Epidermal melanocyte (primary cell): Measurements from ENCODE around the gene SKAP1.
"Not testable (repeated sequence)": the region's sequence is repeated elsewhere in the genome, so short reads cannot be mapped to it uniquely, and the experiment has no call there.

Experiments used
- DNase-seq: peaks from one replicate; pipeline ENCODE4 v3.0.0; 2011; ENCODE audit warnings: low spot score; ENCODE audit not compliant: insufficient read length

Gene SKAP1

GRCh38 chr17:48449335-48449734 lies 19.3 kb upstream of the SKAP1 start:
- DNase-seq: not testable (repeated sequence)

- DNase-seq: no peak
These were observed 15.2 kb upstream of the SKAP1 start for GRCh38 chr17:48445248-48445620.

GRCh38 chr17:48444516-48445247 lies 14.7 kb upstream of the SKAP1 start:
- DNase-seq: no peak

- no peak for DNase-seq
These were observed 13.7 kb upstream of the SKAP1 start for GRCh38 chr17:48443712-48444111.

- no peak for DNase-seq
These were observed 12.8 kb upstream of the SKAP1 start for GRCh38 chr17:48442819-48443218.

- DNase-seq: no peak
These were observed 11.8 kb upstream of the SKAP1 start for GRCh38 chr17:48441862-48442261.

- no peak for DNase-seq
These were observed 11.3 kb upstream of the SKAP1 start for GRCh38 chr17:48441231-48441711.

GRCh38 chr17:48440669-48441068 lies 10.7 kb upstream of the SKAP1 start:
- DNase-seq: no peak

- no peak for DNase-seq
These were observed 10.0 kb upstream of the SKAP1 start for GRCh38 chr17:48439875-48440505.

- no peak for DNase-seq
These were observed 9.3 kb upstream of the SKAP1 start for GRCh38 chr17:48439110-48439850.

- DNase-seq: no peak
These were observed 8.6 kb upstream of the SKAP1 start for GRCh38 chr17:48438516-48439061.

- DNase-seq: no peak
These were observed 3.9 kb upstream of the SKAP1 start for GRCh38 chr17:48433896-48434295.

- no peak for DNase-seq
These were observed 3.1 kb upstream of the SKAP1 start for GRCh38 chr17:48432820-48433775.

- no peak for DNase-seq
These were observed 858 bp downstream of the SKAP1 start for GRCh38 chr17:48429156-48429555.

GRCh38 chr17:48427598-48427997 lies 2.4 kb downstream of the SKAP1 start:
- peak; percentile 61 for DNase-seq

GRCh38 chr17:48426761-48427500 lies 3.1 kb downstream of the SKAP1 start:
- DNase-seq: no peak

- no peak for DNase-seq
These were observed 3.9 kb downstream of the SKAP1 start for GRCh38 chr17:48426019-48426665.

GRCh38 chr17:48422060-48422459 lies 8.0 kb downstream of the SKAP1 start:
- DNase-seq: not testable (repeated sequence)

GRCh38 chr17:48420823-48421222 lies 9.2 kb downstream of the SKAP1 start:
- no peak for DNase-seq

- DNase-seq: no peak
These were observed 13.0 kb downstream of the SKAP1 start for GRCh38 chr17:48416971-48417370.
